HCT116 (cell line): ENCODE measurements around the gene FKBP15.

Source experiments
- POLR2AphosphoS5 ChIP-seq: IDR thresholded peaks from 2 replicates; pipeline ENCODE4 v1.6.1; 2011; ENCODE audit warnings: mild to moderate bottlenecking, low read depth, low read length, moderate library complexity
- SIN3A ChIP-seq: IDR thresholded peaks from 2 replicates; pipeline ENCODE4 v1.6.1; 2012; ENCODE audit warnings: low read depth
- ZBTB33 ChIP-seq: IDR thresholded peaks from 2 replicates; pipeline ENCODE4 v1.6.1; 2011; ENCODE audit warnings: mild to moderate bottlenecking, low read length, moderate library complexity; ENCODE audit not compliant: insufficient replicate concordance; ENCODE audit errors: extremely low read depth
- ZNF274 ChIP-seq: fragments of 200-500 bp; sonication (Bioruptor generic); IDR thresholded peaks from 2 replicates; pipeline ENCODE4 v1.6.1; 2014; ENCODE audit warnings: mild to moderate bottlenecking, low read depth, low read length, inconsistent platforms
- TF ChIP-seq, protein P1 (sequence below), 3 experiments: fragments of 200-600 bp in 1 of 3; sonication (generic) in 1 of 3; IDR thresholded peaks in 2 of 3; conservative IDR thresholded peaks in 1 of 3; 2 replicates each; pipeline ENCODE4 v1.5.1; 2012 to 2017; ENCODE audit warnings: low read depth in 2 of 3, low read length in 2 of 3, antibody characterized with exemption in 1 of 3, borderline replicate concordance in 1 of 3, control low read depth in 1 of 3, mild to moderate bottlenecking in 1 of 3, mixed read lengths in 1 of 3, mixed run types in 1 of 3, moderate library complexity in 1 of 3; ENCODE audit not compliant: insufficient read depth in 1 of 3

- TF ChIP-seq, protein P1, sequence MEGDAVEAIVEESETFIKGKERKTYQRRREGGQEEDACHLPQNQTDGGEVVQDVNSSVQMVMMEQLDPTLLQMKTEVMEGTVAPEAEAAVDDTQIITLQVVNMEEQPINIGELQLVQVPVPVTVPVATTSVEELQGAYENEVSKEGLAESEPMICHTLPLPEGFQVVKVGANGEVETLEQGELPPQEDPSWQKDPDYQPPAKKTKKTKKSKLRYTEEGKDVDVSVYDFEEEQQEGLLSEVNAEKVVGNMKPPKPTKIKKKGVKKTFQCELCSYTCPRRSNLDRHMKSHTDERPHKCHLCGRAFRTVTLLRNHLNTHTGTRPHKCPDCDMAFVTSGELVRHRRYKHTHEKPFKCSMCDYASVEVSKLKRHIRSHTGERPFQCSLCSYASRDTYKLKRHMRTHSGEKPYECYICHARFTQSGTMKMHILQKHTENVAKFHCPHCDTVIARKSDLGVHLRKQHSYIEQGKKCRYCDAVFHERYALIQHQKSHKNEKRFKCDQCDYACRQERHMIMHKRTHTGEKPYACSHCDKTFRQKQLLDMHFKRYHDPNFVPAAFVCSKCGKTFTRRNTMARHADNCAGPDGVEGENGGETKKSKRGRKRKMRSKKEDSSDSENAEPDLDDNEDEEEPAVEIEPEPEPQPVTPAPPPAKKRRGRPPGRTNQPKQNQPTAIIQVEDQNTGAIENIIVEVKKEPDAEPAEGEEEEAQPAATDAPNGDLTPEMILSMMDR (IDR thresholded peaks at IDR 0.05 in 2 of 3, conservative IDR thresholded peaks at IDR 0.05 in 1 of 3; ENCODE audit: borderline replicate concordance in 1 of 3, insufficient read depth in 1 of 3, low read depth in 2 of 3, low read length in 2 of 3): no peak
- TF ChIP-seq ZBTB33 (no peak), ZNF274 (no peak), POLR2AphosphoS5 (no peak), SIN3A (no peak)
Measured at GRCh38 chr9:113269355-113269754, 48.3 kb upstream of the FKBP15 start.
